Spleen (tissue), 11 donors: ENCODE measurements around the gene GMDS. TPM values are rescaled to one million over a fixed set of nuclear protein-coding genes. Genes with fewer than 3 reads are reported as not detected.

Experiments used
- DNase-seq: peaks from one replicate; pipeline ENCODE4 v3.0.0-alpha.2; 2020
- H3K27ac ChIP-seq, 8 donors: fragments of 200-600 bp; sonication (generic) in 7 of 8; 1 replicate in 4 of 8; 2 replicates in 4 of 8; pipeline versions ENCODE4 v1.5.0 to v1.8.0; 2016 to 2021; ENCODE audit warnings: inconsistent platforms in 4 of 8, mild to moderate bottlenecking in 4 of 8, moderate library complexity in 1 of 8
- H3K27me3 ChIP-seq, 7 donors: fragments of 200-600 bp; sonication (generic) in 6 of 7; replicated peaks in 1 of 7; 1 replicate in 4 of 7; 2 replicates in 3 of 7; pipeline versions ENCODE4 v1.5.0 to v1.8.0; 2016 to 2021; ENCODE audit warnings: inconsistent platforms in 3 of 7, mild to moderate bottlenecking in 1 of 7
- H3K36me3 ChIP-seq, 6 donors: fragments of 200-600 bp; sonication (generic) in 5 of 6; 1 replicate in 4 of 6; 2 replicates in 2 of 6; pipeline versions ENCODE4 v1.5.0 to v1.8.0; 2016 to 2021; ENCODE audit warnings: inconsistent platforms in 2 of 6
- H3K4me1 ChIP-seq, 6 donors: fragments of 200-600 bp; sonication (generic) in 5 of 6; 1 replicate in 3 of 6; 2 replicates in 3 of 6; pipeline versions ENCODE4 v1.5.0 to v1.8.0; 2016 to 2021; ENCODE audit warnings: inconsistent platforms in 3 of 6
- H3K4me3 ChIP-seq, 8 donors: fragments of 200-600 bp; sonication (generic) in 7 of 8; 1 replicate in 4 of 8; 2 replicates in 4 of 8; pipeline versions ENCODE4 v1.5.0 to v1.8.0; 2016 to 2021; ENCODE audit warnings: inconsistent platforms in 4 of 8, mild to moderate bottlenecking in 4 of 8, moderate library complexity in 2 of 8
- H3K9me3 ChIP-seq, 8 donors: fragments of 200-600 bp; sonication (generic) in 7 of 8; 1 replicate in 4 of 8; 2 replicates in 4 of 8; pipeline versions ENCODE4 v1.5.0 to v1.8.0; 2016 to 2021; ENCODE audit warnings: inconsistent platforms in 4 of 8
- POLR2A ChIP-seq, 3 donors: fragments of 450-650 bp; IDR thresholded peaks; one replicate each; pipeline ENCODE4 v1.5.1; 2017; ENCODE audit warnings: antibody characterized with exemption in 3 of 3, mild to moderate bottlenecking in 1 of 3
- POLR2AphosphoS5 ChIP-seq, 3 donors: sonication (generic); formaldehyde crosslinking; IDR thresholded peaks; one replicate each; pipeline ENCODE4 v1.5.1; 2017; ENCODE audit warnings: antibody characterized with exemption in 3 of 3
- WGBS, 5 donors: extraction: QIAGEN DNeasy Blood & Tissue Kit in 3 of 5; methylation state at CpG; one replicate each; pipeline versions ENCODE4 v1.1.5 to v1.1.7; 2013 to 2018; 5-methylcytosine and 5-hydroxymethylcytosine counted together
- intact Hi-C: fragments of 100-400 bp; cut with DNase I; formaldehyde crosslinking; loops from one replicate; pipeline ENCODE4 v1.15.0; 2023; ENCODE audit warnings: low total_unique reads
- polyA plus RNA-seq, 3 donors: library from polyadenylated mRNA; stranded (reverse); fragments of 200-250 nt; gene quantifications; one replicate each; pipeline ENCODE4 v1.2.1, GENCODE V29; 2013
- total RNA-seq, 7 donors: library from RNA; depleted of rRNA in 3 of 7; stranded (reverse); fragments of >200 nt in 3 of 7; fragmentation: NEBNext Ultra II Directional in 4 of 7; extraction: Animal tissue kit (Norgen Biotek cat#: 25700) in 4 of 7; gene quantifications; one replicate each; pipeline versions ENCODE4 v1.1.0 to v1.2.1, GENCODE V29; 2016 to 2021
- TF ChIP-seq, protein P1 (sequence below), 11 experiments: fragments of 200-600 bp in 7 of 11; fragments of 450-650 bp in 4 of 11; sonication (generic) in 4 of 11; IDR thresholded peaks in 8 of 11; conservative IDR thresholded peaks in 3 of 11; 1 replicate in 7 of 11; 2 replicates in 4 of 11; pipeline versions ENCODE4 v1.4.0 to v1.8.0; 2016 to 2021; ENCODE audit warnings: antibody characterized with exemption in 11 of 11, inconsistent platforms in 4 of 11, mild to moderate bottlenecking in 1 of 11
- donor health status: healthy with polysubstance abuse.
- donor health status: DM: no; HTN: no; CAD: no; lungs with moderate emphysema.
- donor health status: DM: no; HTN: no; CAD: no.
- donor health status: Bipolar disorder and iron deficiency.
- donor health status: healthy.
- donor health status: DM: no; HTN: no; CAD: no.
- donor health status: DM: yes; HTN: yes; CAD: no.

GMDS gene
- total and polyA plus RNA-seq, 10 donors: 9.1 to 30.8 (median 17.7) TPM

DNA sequence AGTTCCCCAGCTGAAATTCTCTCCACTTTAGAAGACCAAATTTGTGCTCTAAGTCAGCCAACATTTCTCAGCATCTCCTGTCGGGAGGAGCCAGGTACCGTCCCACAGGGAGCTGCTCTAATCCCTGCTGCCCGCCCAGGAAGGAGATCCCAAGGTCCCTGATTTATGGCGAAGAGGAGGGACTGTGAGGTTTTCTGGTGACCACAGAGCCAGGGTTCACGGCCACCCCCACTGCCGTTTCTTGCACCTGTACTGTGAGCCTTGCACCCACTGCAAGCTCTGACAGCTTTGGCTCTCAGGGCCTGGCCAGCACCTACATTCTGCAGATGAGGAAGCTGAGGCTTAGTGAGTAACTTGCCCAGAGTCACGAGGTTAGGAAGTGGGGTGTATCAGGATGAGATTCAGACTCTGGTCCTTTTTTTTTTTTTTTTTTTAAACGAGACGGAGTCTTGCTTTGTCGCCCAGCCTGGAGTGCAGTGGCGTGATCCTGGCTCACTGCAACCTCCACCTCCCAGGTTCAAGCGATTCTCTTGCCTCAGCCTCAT, 600.8 kb downstream of the GMDS start:
- TF ChIP-seq, protein P1, sequence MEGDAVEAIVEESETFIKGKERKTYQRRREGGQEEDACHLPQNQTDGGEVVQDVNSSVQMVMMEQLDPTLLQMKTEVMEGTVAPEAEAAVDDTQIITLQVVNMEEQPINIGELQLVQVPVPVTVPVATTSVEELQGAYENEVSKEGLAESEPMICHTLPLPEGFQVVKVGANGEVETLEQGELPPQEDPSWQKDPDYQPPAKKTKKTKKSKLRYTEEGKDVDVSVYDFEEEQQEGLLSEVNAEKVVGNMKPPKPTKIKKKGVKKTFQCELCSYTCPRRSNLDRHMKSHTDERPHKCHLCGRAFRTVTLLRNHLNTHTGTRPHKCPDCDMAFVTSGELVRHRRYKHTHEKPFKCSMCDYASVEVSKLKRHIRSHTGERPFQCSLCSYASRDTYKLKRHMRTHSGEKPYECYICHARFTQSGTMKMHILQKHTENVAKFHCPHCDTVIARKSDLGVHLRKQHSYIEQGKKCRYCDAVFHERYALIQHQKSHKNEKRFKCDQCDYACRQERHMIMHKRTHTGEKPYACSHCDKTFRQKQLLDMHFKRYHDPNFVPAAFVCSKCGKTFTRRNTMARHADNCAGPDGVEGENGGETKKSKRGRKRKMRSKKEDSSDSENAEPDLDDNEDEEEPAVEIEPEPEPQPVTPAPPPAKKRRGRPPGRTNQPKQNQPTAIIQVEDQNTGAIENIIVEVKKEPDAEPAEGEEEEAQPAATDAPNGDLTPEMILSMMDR (IDR thresholded peaks at IDR 0.05 in 8 of 11, conservative IDR thresholded peaks at IDR 0.05 in 3 of 11): no peak
- no peak for TF ChIP-seq POLR2A (IDR thresholded peaks at IDR 0.05)
- 64 to 78% (median 72%) methylated on average over 12 of the region's 12 CpGs for WGBS, 5 donors
- no peak for DNase-seq
- intact Hi-C loops: no loop called here
- Histone ChIP-seq H3K4me3 (no peak overlapping the region), H3K27ac (no peak overlapping the region), H3K36me3 (no peaks in the 10 kb centered on the region), H3K27me3 (no peaks in the 10 kb centered on the region), H3K4me1 (peaks cover 0 to 6% (median 0%) of the 10 kb centered on the region in 6 donors), H3K9me3 (no peaks in the 10 kb centered on the region)

DNA sequence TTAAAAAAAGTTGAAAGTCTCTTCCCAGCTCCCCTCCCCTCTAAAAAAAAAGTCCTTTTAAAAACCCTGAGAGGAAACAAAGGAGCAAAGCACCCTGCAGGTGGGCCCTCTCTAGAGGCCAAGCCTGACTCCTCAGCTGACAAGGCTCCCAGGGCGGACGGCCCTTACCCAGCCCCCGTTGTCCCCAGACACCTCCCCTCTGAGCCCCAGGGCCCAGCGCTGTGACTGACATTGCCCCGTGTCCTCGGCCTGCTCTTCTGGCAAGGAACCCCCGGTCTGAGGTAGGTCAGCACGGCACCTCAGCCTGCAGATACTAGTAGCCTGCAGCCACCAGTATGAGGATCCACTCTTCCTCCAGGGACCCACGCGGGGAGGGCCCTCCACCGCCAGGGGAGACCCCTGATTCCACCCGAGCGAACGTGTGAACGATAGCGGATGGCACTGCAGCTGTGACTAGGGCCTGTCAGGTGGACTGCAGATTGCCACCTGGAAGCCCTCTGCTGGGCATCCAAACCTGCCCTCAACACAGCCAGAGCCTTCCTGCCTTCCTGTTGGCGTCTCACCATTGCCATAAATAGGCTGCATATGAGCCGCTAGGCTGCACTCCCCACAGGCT, 601.5 kb downstream of the GMDS start:
- Histone ChIP-seq H3K4me3 (no peak overlapping the region), H3K4me1 (peaks cover 0 to 6% (median 0%) of the 10 kb centered on the region in 6 donors), H3K27me3 (no peaks in the 10 kb centered on the region), H3K9me3 (no peaks in the 10 kb centered on the region), H3K36me3 (no peaks in the 10 kb centered on the region), H3K27ac (no peak overlapping the region)
- intact Hi-C loops: no loop called here
- TF ChIP-seq POLR2AphosphoS5 (IDR thresholded peaks at IDR 0.05): no peak
- TF ChIP-seq POLR2A (IDR thresholded peaks at IDR 0.05): no peak
- TF ChIP-seq, protein P1 (IDR thresholded peaks at IDR 0.05 in 8 of 11, conservative IDR thresholded peaks at IDR 0.05 in 3 of 11): no peak
- DNase-seq: no peak
- WGBS, 5 donors: 68 to 88% (median 81%) methylated on average over 11 to 18 of the region's 18 CpGs

DNA sequence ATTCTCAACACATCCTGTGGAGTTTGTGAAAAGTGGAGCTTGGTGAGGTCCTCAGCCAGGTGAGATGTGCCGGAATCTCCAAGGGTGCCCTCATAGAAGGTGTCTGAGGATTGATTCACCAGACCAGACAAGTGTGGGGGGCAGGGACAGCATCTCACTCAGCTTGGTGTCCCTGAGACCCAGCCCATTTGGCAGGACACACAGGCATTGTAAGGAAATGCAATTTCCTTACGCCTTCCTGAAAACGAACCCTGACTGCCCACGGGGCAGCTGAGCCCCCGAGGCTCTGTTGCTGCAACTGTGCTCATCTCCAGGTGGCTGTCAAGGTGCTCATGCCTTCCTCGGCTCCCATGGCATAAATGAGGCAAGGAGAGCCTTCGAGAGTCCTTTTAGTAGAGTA, 602.3 kb downstream of the GMDS start:
- Histone ChIP-seq H3K27ac (no peak overlapping the region), H3K36me3 (no peaks in the 10 kb centered on the region), H3K9me3 (no peaks in the 10 kb centered on the region), H3K27me3 (no peaks in the 10 kb centered on the region), H3K4me1 (peaks cover 0 to 6% (median 0%) of the 10 kb centered on the region in 6 donors), H3K4me3 (no peak overlapping the region)
- TF ChIP-seq POLR2A (IDR thresholded peaks at IDR 0.05): no peak
- TF ChIP-seq, protein P1 (IDR thresholded peaks at IDR 0.05 in 8 of 11, conservative IDR thresholded peaks at IDR 0.05 in 3 of 11): no peak
- no peak for TF ChIP-seq POLR2AphosphoS5 (IDR thresholded peaks at IDR 0.05)
- DNase-seq: no peak
- intact Hi-C loops: no loop called here
- 46 to 61% (median 52%) methylated on average over 7 of the region's 7 CpGs for WGBS, 5 donors

DNA sequence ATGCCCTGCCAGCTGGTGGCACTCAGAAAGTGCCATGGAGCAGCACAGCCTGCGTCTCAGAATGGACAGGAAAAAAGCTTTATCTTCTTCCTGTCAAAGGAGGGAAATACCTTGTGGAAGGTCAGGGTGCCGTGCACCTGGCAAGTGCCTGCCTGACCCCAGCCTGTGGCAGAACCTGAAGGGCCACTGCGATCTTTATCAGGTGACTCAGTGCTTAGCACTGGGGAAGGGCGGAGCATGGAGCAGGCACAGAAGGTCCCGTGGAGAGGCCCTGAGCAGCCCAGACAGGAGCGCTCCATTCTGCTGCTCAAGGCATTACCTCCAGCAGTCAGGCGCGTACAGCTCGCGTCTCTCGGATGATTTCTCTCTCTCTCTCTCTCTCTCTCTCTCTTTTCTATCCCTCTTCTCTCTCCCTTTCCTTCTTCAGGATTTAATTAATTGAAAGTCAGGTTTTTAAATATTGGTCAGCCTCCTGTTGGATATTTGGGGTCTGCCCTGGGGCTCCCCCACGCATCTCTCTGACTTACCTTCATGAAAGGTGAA, 604.0 kb downstream of the GMDS start:
- Histone ChIP-seq H3K9me3 (no peaks in the 10 kb centered on the region), H3K27me3 (no peaks in the 10 kb centered on the region), H3K36me3 (no peaks in the 10 kb centered on the region), H3K27ac (no peak overlapping the region), H3K4me1 (peaks cover 0 to 6% (median 0%) of the 10 kb centered on the region in 6 donors), H3K4me3 (no peak overlapping the region)
- WGBS, 5 donors: 76 to 92% (median 87%) methylated on average over 12 of the region's 12 CpGs
- TF ChIP-seq, protein P1 (IDR thresholded peaks at IDR 0.05 in 8 of 11, conservative IDR thresholded peaks at IDR 0.05 in 3 of 11): no peak
- no peak for TF ChIP-seq POLR2A (IDR thresholded peaks at IDR 0.05)
- no peak for TF ChIP-seq POLR2AphosphoS5 (IDR thresholded peaks at IDR 0.05)
- intact Hi-C loops: no loop called here
- DNase-seq: no peak
